PC-9 (cell line): ENCODE measurements around the gene CHP2.

Experiments
- CTCF ChIP-seq: fragments of 200-600 bp; sonication (generic); conservative IDR thresholded peaks from 2 replicates; pipeline ENCODE4 v1.6.1; 2017; ENCODE audit warnings: mixed run types, antibody characterized with exemption, mild to moderate bottlenecking, moderate library complexity
- EZH2 ChIP-seq: fragments of 200-600 bp; sonication (generic); IDR thresholded peaks from 2 replicates; pipeline ENCODE4 v1.8.0; 2017; ENCODE audit warnings: antibody characterized with exemption, low read depth

- no peak for TF ChIP-seq CTCF
- TF ChIP-seq EZH2, result no peak
Observed at GRCh38 chr16:23795378-23795777, 40.6 kb downstream of the CHP2 start.
